Measurements from ENCODE around the gene MROH9. TPM values are rescaled to one million over a fixed set of nuclear protein-coding genes. Genes with fewer than 3 reads are reported as not detected.
A peak's percentile ranks its signal among the peaks of the same experiment; 100 is the strongest.

MROH9 gene
- total and polyA plus RNA-seq, 2 of the 4 experiments (the other 2 are of a cell fraction) = not detected

- Histone ChIP-seq H3K9ac (ENCODE audit: low read depth, low read length) (no peak overlapping the region), H4K8ac (ENCODE audit: low read depth in 2 of 2, low read length in 2 of 2) (peak overlapping the region in 1 of 2 experiments; percentile 34; a peak in 1 of 4 replicates), H3K27me3 (ENCODE audit: control insufficient read depth, insufficient read depth, low read length) (no peaks in the 10 kb centered on the region), H3K4ac (ENCODE audit: low read depth, low read length) (no peak overlapping the region), H2AK5ac (ENCODE audit: low read depth, low read length) (no peak overlapping the region), H2BK20ac (ENCODE audit: low read depth, low read length) (peak overlapping the region; percentile 16; the same call in 1 of the 2 replicates), H2BK5ac (ENCODE audit: low read depth, low read length, poor library complexity, severe bottlenecking) (no peak overlapping the region), H4K91ac (ENCODE audit: insufficient read depth, low read depth, low read length) (no peak overlapping the region), H3K79me1 (ENCODE audit: low read depth in 1 of 2, low read length in 2 of 2) (no peaks in the 10 kb centered on the region), H3K56ac (ENCODE audit: extremely low read depth, insufficient read depth, low read length) (no peak overlapping the region), H3K18ac (ENCODE audit: low read depth, low read length) (no peak overlapping the region), H2AFZ (replicated peaks; ENCODE audit: low read length, poor library complexity) (no peak overlapping the region), H4K5ac (ENCODE audit: low read depth, low read length) (no peak overlapping the region), H3K4me2 (ENCODE audit: low read depth, low read length) (no peak overlapping the region), H3K9me1 (ENCODE audit: insufficient read depth, low read length) (no peaks in the 10 kb centered on the region), H2BK15ac (ENCODE audit: low read depth, low read length) (no peak overlapping the region), H3K27ac (ENCODE audit: insufficient read depth, low read length) (no peak overlapping the region), H2BK120ac (ENCODE audit: low read depth, low read length) (no peak overlapping the region), H3K9me3 (ENCODE audit: control insufficient read depth, insufficient read depth, low read length) (no peaks in the 10 kb centered on the region), H3K4me1 (ENCODE audit: control insufficient read depth, insufficient read depth, low read length) (0 out of 2 replicates have a peak, but pooled peaks cover 1% of the 10 kb centered on the region), H3K4me3 (ENCODE audit: insufficient read depth, low read depth, low read length) (no peak overlapping the region), H3K14ac (replicated peaks; ENCODE audit: low read depth, low read length) (no peak overlapping the region), H4K20me1 (ENCODE audit: insufficient read depth, low read length) (no peaks in the 10 kb centered on the region), H3K23ac (ENCODE audit: low read depth, low read length) (no peak overlapping the region), H2AK9ac (replicated peaks; ENCODE audit: low read depth, low read length, poor library complexity) (no peak overlapping the region), H3K36me3 (ENCODE audit: control insufficient read depth, insufficient read depth, low read length) (no peaks in the 10 kb centered on the region)
- ChIA-PET POLR2A (ENCODE audit: unreplicated experiment) (no interaction called here), CTCF (interaction anchor here (2.0 kb wide), 1 partner anchor 19 kb away, joined by 9 read pairs; no protein-coding TSS in a partner anchor)
- in situ Hi-C loops (cut with MboI; ENCODE audit: low sequenced_read_pairs) (no loop called here), intact Hi-C loops (cut with micrococcal nuclease) (no loop called here), dilution Hi-C loops (cut with HindIII; ENCODE audit: low sequenced_read_pairs, unreplicated experiment) (no loop called here)
- peak; percentile 54 for ATAC-seq (ENCODE audit: low read depth)
- peak; percentile 31; the same call in 1 of the 2 replicates for TF ChIP-seq CEBPB (IDR thresholded peaks at IDR 0.05; ENCODE audit: low read depth, low read length)
- no peak for TF ChIP-seq CHD1 (IDR thresholded peaks at IDR 0.05; ENCODE audit: low read depth, low read length)
- DNase-seq = peak; percentile 67
- BruUV-seq (replicated peaks) = no TSS peak
Observed at GRCh38 chr1:170910273-170910672, 25.1 kb upstream of the MROH9 start.

Data from IMR-90 (cell line).